Stimulated activated CD8-positive, alpha-beta memory T cell treated with anti-CD3 and anti-CD28 coated beads, Interleukin-4, amount 100 ng/mL, for 48 hours (primary cell): ENCODE data around the gene NSMCE3.

Experiments used
- DNase-seq: peaks from one replicate; pipeline ENCODE4 v3.0.0-alpha.2; 2020

Gene NSMCE3

GRCh38 chr15:29269485-29270168, at the start of gene NSMCE3:
Gene NSMCE3, minus strand, starts transcription at chr15:29269822. Its CDS starts 117 bp downstream, at chr15:29269705.
- peak; percentile 92 for DNase-seq

DNA sequence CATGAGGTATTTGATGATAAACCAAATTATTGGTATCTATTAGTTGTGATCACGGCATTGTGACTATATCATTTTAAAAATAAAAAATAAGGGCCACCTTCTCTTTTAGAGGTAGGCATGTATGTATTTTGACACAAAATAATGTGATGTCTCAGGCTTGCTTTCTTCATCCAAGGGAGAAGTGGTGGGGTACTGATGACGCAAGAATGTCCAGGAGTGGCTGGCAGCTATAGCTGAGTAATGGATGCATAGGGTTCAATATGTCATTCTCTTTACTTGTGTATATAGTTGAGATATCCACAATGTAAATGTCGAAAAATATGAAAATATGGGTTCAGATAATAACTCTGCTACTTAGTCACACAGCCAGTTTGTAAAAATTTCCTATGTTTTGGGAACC, 46.8 kb upstream of the NSMCE3 start:
- DNase-seq, result no peak

DNA sequence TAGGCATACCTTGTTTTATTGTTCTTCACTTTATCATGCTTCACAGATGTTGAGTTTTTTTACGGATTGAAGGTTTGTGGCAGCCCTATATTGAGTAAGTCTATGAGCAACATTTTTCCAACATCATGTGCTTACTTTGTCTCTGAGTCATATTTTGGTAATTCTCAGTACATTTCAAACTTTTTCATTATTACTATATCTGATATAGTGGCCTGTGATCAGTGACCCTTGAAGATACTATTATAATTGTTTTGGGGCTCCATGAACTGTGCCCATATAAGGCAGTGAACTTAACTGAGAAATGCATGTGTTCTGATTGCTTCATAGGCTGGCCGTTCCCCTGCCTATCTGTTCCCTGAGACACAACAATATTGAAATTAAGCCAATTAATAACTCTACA, 42.8 kb upstream of the NSMCE3 start:
- DNase-seq, result no peak

DNA sequence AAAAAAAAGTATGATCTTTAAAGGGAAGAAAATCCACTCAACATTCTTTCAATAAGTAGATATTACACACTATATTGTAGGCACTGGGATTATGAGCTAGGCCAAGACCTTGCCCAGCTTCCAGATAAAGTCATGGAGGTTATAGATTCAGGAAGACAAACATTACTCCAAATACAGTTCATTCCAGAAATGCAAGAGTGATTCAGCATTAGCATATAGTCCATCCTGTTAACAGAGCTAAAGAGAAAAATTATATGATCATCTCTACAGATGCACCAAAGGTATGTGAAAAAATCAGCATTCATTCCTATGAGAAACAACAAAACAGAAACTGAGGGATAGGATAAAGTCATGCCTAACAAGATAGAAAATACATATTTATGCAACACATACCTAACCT, 42.1 kb upstream of the NSMCE3 start:
- no peak for DNase-seq

DNA sequence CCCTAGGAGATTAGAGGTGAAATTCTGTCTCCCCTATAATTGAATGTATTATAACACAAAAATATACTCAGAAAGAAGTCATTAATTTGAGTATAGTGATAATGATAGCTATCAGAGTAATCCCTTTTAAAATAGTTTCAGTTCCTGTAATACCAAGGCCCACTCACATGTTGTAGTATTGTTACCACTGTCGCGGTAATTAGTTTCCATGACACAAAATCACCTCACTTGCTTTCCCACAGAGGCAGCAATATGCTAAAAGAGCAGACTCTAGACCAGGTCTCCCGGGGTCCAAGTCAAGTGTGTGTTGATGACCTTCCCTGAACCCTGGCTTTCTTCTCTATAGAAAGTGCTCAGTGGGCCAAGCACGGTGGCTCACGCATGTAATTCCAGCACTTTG, 39.5 kb upstream of the NSMCE3 start:
- DNase-seq, result no peak

DNA sequence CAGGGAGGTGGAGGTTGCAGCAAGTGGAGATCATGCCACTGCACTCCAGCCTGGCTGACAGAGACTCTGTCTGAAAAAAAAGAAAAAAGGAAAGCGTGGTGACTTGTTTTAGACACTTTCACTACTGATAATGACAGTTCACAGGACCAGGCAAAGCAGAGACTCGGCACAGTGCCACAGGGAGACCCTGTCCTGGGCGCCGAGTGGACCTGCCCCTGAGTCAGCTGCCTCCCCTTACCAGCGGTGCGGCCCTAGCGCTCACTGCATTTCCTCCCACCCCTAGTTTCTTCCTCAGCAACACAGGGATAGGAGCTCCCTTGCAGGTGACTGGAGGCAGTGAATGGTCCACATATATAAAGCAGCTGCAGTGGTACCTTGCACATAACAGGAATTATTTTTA, 38.7 kb upstream of the NSMCE3 start:
- DNase-seq, result no peak

GRCh38 chr15:29305556-29305955, 35.9 kb upstream of the NSMCE3 start:
- no peak for DNase-seq

- DNase-seq, result no peak
Measured at GRCh38 chr15:29302871-29303270, 33.2 kb upstream of the NSMCE3 start.

GRCh38 chr15:29299784-29300183, 30.2 kb upstream of the NSMCE3 start:
- DNase-seq, result no peak

DNA sequence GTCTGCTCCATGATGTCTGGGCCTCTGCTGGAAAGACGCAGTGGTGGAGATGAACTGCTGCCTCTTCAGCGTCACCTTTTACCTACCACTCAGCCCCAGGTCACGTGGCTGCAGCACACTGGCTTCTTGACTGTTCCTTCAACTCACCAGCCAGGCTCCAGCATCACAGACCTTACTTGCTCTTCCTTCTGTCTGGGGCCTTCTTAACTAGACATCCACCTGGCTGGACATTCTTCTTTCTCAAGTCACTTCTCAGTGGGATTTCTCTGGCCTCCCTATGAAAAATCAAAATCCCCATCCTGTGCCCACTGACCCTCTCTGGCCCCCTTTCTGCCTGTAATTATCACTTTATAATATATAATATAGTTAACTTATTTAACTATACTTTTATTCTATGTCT, 29.7 kb upstream of the NSMCE3 start:
- no peak for DNase-seq

DNA sequence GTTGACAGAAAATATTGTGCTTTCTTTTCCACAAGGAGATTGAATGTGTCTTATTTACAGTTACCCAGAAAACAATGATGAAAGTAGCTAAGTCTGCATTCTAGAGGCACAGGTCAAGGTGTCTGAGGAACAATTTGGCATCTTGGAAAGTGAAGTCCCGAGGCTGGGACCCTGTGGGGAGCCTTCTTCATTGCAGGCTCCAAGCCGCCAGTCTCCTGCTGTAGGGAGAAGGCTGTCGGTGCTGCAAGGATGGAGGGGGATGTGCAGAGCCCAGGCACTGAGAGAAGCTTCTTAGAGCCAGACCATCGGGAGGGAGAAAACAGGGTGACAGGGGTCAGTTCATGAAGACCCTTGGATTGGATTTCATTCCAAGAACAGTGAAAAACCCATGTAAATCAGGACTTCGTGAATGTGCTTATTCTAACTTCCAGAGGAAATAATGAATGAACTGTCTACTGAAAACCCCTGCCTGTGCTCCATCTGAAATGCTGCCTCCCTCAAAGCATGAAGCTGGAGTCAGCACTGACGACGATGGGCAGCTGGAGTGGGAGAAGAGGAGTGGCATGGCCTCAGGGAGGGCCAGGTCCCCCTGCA, 25.2 kb upstream of the NSMCE3 start:
- no peak for DNase-seq

DNA sequence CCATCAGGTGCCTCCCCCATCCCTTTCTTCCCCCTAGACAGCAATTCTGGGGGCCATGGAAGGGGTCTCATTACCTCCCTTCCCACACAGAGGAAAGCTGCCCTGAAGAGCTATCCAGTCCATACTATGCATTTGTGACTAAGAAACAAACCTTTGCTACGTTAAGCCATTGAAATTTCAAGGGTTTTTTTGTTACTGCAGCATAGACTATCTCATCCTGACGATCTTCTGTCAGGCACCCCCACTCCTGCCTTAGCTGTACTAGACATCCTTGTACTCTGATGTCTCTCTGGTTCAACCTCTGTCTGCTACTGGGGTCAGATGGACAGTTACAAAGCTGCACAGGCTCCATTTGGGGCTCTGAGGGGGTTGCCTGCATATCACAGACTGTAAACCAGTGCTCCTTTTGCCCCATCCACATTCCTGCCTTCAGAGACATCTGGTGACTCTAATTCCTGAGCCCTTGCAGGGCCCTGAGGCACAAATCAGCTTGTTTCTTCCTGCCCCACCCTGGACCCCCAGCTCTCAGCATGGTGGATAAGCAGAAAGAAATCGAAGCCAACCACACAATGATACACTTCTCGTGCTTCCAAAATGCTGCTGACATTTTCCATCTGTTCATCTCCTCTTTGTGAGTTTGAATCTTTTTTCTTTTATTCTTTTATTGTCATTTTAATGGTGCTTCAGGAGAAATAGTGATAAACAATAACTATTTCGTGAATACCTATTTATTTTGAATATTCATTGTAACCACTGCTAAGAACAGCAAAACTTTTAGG, 21.6 kb upstream of the NSMCE3 start:
- no peak for DNase-seq

GRCh38 chr15:29289173-29289572, 19.6 kb upstream of the NSMCE3 start:
- DNase-seq, result no peak

- DNase-seq, result no peak
Measured at GRCh38 chr15:29285386-29285785, 15.8 kb upstream of the NSMCE3 start.

DNA sequence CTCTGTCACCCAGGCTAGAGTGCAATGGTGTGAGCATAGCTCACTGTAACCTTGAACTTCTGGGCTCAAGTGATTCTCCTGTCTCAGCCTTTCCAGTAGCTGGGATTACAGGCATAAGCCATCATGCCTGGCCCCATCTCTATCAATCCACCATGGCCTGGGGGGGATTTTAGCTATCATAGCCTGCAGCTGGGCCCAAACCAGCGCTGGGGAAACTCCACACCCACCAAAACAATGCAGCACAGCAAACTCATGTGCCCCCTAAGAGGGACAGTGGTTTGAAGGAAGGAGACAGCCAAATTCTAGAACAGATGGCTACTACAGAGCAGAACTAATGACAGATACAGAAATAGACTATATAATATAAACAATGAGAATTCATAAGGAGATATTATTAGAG, 13.8 kb upstream of the NSMCE3 start:
- DNase-seq, result no peak

- DNase-seq, result no peak
Measured at GRCh38 chr15:29280514-29280913, 10.9 kb upstream of the NSMCE3 start.

GRCh38 chr15:29278436-29279105, 8.9 kb upstream of the NSMCE3 start:
- DNase-seq, result no peak

- DNase-seq, result no peak
Measured at GRCh38 chr15:29276366-29276765, 6.7 kb upstream of the NSMCE3 start.

DNA sequence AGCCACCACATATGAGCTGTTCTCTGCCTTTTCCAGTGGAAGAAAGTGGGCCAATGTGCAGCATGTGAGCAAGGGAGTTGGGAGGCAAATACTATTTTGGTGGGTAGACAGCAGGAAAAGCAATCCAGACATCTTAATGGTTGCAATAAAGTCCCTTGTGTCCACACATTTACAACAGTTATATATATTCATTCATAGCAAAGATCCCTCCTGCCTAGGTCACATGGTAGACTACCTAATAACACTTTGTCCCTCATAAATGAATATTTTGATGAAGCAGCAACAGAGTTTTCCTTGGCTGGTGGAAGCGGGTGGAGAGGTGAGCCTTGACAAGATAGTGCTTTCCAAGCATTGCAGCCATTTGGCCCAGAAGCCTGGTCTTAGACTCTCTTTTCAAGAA, 6.2 kb upstream of the NSMCE3 start:
- no peak for DNase-seq

GRCh38 chr15:29274946-29275345, 5.3 kb upstream of the NSMCE3 start:
- DNase-seq, result no peak

DNA sequence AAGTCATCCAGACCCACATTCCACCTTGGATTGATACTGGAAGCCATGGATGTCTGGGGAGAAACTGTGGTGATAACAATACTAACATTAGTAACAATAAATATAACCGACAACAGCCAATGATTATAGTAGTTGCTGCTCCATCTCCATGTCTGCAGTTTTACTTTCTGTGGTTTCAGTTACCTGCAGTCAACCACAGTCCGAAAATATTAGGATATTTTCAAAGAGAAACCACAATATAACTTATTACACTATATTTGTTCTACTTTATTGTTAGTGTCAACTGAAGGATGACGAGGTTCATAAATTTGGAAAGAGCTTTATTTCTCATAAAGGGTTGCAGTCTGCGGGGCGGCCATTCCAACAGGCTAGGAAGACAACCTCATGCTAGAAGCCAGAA, 2.6 kb upstream of the NSMCE3 start:
- no peak for DNase-seq

GRCh38 chr15:29270976-29271375, 1.4 kb upstream of the NSMCE3 start:
- DNase-seq, result no peak

DNA sequence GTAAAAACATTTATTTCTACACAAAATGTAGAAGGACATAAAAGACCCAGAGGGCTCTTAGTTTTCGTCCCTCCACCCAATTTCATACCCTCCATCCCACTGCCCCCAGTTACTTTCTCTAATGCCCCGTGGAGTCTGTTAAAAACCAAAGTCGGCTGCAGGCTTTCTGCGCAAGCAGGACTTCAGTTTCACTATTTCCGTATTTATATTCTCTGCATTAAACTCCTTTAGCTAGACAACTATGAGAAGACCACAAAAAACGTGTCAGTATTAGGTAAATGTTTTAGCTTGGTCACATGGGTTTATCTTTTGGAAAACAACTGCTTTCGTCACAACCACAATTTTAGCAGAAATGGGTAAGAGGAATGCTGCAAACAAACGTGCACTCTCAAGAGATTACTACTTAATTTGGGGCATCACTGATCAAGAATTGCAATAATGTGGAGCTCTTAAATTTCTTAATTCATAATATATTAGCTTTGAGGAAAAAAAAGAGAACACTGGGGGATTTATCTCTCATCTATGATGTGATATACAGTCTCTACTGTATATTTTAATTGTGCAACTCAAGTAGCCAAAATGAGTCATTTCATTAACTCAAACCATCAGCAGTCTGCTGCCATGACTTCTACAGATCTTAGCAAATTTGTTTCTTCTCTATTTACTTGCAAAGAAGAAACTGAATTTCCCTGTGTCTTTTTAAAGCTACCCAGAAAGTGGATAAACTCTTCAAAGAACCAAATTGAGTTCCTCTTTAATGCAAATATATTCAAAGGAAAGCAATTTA, 740 bp upstream of the NSMCE3 start:
- DNase-seq, result no peak
